Gastroesophageal sphincter (tissue), 3 donors: ENCODE results near the gene NRXN2.

Experiments
- CTCF ChIP-seq, 4 experiments: fragments of 200-600 bp in 2 of 4; fragments of 450-650 bp in 2 of 4; sonication (generic) in 1 of 4; IDR thresholded peaks; one replicate each; pipeline ENCODE4 v1.5.1; 2017 to 2019; ENCODE audit warnings: antibody characterized with exemption in 4 of 4, mild to moderate bottlenecking in 2 of 4, moderate library complexity in 2 of 4
- EP300 ChIP-seq: sonication (generic); formaldehyde crosslinking; IDR thresholded peaks from one replicate; pipeline ENCODE4 v1.6.1; 2017; ENCODE audit warnings: antibody characterized with exemption, mild to moderate bottlenecking
- POLR2A ChIP-seq, 2 donors: fragments of 450-650 bp; IDR thresholded peaks; one replicate each; pipeline ENCODE4 v1.6.1; 2017; ENCODE audit warnings: antibody characterized with exemption in 2 of 2, mild to moderate bottlenecking in 2 of 2, moderate library complexity in 1 of 2
- POLR2AphosphoS5 ChIP-seq: sonication (generic); formaldehyde crosslinking; IDR thresholded peaks from one replicate; pipeline ENCODE4 v1.6.1; 2017; ENCODE audit warnings: antibody characterized with exemption

GRCh38 chr11:64688534-64688982 is 34.4 kb downstream of the NRXN2 start:
- no peak for TF ChIP-seq POLR2A (IDR thresholded peaks at IDR 0.05)
- peak in 3 of 4 experiments; percentile 93 to 96 (median 94) for TF ChIP-seq CTCF (IDR thresholded peaks at IDR 0.05)
- no peak for TF ChIP-seq POLR2AphosphoS5
- TF ChIP-seq EP300 = no peak
